ENCODE data around the gene CTTNBP2.

The CTTNBP2 gene

DNA sequence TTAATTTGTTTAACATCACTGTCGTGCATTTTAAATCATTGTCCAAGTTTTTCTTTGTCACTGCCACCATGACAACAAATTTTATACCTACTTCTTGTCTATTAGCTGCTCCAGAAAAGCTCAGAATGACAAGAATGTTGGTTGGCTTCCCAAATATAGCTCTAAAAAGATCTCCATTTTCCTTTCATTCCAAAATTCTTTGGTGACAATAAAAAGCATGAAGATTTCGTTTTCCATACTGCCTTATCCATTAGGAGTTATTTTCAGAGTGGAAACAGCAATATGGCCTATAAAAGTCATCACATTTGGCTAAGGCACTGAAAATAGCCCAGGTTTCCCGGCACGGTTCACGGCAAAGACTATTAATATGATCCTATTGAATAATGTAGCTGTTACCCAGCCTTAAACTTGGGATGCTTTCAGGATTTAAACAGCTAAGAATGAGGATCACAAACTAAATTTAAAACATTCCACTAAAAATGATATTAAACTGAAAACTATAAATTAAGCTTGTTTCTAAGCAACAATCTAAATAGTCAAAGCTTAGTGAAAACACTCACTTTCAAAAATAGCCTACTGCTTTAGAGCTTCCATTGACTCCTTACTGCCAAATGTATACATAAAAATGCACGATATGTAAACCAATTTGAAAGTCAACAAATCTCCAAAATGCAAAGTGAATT, 2.7 kb downstream of the CTTNBP2 start:
- DNase-seq = no peak

DNA sequence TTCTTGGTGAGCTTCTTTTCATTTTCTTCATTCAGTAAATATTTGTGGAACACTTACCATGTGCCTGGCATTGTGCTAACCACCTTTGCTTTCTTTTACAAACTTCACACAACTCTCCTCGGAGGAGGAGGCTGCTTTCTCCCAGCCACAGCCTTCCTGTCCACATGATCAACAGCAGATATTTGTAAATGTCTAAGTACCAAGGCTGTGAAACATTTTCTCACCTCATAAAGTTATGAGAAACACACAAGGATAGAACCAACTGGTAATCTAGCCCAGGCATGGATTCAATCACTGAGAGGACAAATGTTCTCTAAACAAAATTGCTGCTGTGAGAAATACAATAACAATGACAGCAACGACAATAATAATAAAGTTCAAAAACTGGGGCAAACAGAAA, 3.9 kb downstream of the CTTNBP2 start:
- DNase-seq = no peak

DNA sequence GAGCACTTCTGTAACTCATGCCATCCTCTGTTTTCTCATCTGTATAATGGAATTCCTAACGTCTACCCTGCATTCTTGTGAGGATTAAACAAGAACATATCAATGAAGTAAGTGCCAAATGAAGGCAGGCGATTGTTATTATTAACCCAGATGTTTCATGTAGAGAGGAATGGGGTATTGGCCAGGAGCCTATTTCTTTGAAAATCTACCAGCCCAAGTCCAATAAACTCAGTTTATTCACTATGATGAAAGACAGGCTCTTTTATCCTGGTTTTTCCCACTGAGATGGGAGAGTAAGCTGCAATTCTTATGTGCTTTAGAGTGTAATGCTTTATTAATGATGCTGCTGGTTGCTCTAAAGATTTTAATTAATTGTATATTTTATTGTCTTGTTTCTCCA, 9.6 kb downstream of the CTTNBP2 start:
- DNase-seq = no peak

DNA sequence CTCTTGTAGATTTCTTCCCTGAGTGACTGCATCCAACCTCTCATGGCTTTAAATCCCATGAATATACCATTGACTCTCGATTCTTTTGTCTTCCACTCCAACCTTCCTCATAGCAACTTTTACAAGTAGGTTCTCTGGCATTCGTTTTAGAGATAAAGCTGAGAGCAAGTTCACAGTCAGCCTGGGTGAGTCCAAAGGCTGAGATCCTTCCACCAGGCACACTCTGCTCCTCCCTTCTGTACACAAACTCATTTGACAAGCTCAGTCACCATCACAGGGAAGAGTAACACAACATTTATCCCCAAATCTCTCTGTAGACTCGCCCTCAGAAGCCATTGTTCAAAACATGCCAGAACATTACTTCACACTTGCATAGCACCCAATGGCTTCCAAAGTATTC, 10.9 kb downstream of the CTTNBP2 start:
- no peak for DNase-seq

DNA sequence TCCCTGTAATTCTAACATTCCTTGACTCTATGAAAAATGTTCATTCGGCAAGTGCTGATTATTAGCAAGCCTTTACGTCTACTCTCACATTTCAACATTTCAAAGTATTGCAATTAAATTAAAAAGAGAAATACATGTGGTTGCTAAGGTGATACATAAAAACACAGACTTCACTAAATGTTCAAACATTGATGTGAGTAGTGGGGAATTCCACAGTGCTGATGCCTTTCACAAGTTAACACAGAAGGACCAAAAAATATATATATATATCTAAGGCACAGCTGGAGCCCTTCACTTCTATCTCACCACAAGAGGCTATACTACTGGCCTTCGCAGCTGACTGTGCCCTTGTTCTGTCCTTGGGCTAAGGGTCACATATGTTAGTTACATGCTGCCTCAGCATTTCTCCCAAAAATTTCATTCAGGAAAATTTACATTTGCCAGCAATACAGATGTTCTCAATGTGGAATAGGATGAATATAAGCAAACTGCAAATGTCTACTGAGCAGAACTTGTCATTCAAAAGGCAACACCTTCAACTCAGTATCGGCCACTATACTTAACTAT, 13.9 kb downstream of the CTTNBP2 start:
- no peak for DNase-seq

- no peak for DNase-seq
Observed at GRCh38 chr7:117858712-117859111, 14.5 kb downstream of the CTTNBP2 start.

GRCh38 chr7:117857718-117858117, 15.5 kb downstream of the CTTNBP2 start:
- DNase-seq = no peak

- DNase-seq = no peak
Observed at GRCh38 chr7:117856196-117856595, 17.0 kb downstream of the CTTNBP2 start.

- DNase-seq = no peak
Observed at GRCh38 chr7:117854186-117854585, 19.1 kb downstream of the CTTNBP2 start.

DNA sequence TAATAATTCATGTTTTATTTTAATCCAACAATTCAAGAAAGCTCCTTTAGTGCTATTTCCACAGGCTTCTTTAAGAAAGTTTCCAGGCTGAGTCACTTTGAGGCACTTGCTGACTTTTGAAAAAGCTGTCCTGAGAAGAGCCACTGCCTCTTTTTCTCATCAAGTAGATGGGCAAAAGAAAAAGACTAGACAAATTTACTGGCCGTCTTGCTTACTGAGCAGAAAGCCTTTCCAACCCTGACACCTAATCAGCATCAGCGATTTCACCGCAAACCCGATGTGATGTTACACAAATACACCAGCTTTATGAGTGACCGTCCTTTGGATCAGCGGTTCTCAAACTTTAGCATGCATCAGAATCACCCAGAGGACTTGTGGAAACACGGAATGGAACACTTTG, 24.3 kb downstream of the CTTNBP2 start:
- no peak for DNase-seq

DNA sequence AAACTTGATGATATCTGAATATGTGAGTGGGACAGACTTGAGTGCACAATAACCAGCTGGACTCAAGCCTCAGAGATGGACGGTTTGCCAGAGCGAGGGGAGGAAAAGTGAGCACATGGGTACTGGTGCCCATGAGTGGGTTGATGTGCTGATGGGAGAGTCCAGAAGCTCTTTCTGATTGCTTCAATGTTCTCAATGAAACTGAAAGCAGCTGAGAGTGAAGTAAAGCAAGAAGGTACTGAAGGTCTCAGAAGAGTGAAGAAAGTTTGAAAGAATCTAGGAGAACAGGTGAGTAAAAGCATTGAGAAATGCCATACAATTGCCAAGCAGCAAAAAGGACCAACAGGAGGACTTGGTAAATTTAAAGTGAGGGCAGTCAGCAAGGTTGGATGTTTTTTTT, 28.6 kb downstream of the CTTNBP2 start:
- no peak for DNase-seq

DNA sequence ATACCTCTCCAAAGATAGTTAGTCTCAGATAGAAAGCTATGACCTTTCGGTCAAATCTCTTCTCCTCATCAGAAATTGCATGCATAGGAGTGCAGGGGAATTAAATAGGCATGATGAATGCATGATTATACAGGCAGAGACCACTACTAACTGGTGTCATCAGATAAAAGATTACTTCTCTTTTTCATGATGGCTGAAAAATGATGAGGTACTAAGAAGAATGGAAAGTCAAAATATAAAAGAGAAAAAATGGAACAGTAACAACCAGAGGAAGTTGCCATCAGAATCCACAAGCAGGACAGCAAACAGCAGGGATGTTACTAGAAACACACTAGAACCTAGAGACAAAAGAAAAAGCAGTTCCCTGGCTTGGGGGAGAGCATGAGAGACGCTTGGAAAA, 31.6 kb downstream of the CTTNBP2 start:
- DNase-seq = no peak

- DNase-seq = no peak
Observed at GRCh38 chr7:117841011-117841410, 32.2 kb downstream of the CTTNBP2 start.

DNA sequence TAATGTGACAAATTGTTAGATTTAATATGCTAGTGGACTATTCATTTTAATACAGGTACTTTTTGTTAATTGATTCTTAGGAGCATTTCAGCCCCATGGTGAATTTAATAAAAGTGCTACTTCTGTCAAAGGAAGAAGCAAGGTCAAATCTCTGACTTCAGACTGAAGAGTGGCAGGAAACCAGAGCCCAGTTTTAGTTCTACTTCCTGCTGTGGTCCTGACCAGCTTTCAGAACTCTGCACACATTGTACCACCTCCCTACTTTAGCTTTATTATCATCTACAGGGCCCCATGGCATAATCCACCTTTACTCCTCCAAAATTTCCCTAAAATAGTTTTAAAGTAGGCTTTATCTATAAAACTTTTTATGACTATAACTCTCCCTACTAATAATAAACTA, 33.7 kb downstream of the CTTNBP2 start:
- DNase-seq = no peak

DNA sequence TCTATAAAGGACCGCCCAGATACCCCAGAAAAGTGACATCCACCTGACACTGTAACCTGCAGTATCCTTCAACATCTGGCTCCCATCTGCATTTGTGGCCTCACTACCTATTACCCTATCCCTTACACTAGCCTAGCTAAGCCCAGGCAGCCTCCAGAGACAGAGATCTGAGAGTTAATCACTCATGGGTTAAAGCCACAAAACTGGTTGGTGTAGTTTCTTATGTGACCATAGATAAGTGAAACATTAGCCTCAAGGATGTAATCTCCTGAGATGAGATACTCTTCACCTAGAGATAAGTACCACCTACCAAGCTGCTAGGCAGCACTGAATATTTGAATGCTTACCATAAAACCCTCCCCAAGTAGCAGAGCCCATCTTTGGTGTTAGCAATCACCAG, 35.4 kb downstream of the CTTNBP2 start:
- DNase-seq = no peak

GRCh38 chr7:117835016-117835664, 38.1 kb downstream of the CTTNBP2 start:
- no peak for DNase-seq

- no peak for DNase-seq
Observed at GRCh38 chr7:117830422-117830954, 42.8 kb downstream of the CTTNBP2 start.

DNA sequence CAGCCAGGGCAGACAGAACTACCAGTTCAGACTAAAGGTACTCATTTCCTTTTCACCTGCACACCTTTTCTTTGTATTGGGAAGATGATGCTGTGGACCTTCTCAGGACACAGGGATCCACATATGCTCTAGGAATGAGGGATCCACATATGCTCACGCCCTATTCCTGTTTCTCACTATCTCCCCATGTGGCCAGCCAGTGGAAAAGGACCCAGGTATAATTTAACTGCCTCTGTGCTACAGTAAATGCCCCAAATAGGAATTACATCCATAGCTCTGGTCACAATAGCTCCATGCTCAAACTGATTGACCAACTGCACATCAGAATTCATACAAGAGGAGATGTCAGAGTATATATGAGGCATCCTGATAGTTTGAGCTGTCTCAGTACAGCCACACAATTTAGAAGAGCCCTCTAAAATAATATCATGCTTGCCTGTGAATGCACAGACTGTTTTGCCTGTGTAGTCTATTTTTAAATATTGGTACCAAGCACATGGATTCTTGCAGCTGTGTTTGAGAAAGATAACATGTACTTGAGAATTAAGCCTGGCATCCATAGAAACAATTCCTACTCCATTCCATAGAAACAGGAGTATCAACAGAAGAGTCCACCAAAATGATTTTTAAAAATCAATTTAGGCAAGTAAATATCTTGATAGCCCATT, 43.7 kb downstream of the CTTNBP2 start:
- no peak for DNase-seq

- DNase-seq = no peak
Observed at GRCh38 chr7:117828825-117829224, 44.4 kb downstream of the CTTNBP2 start.

DNA sequence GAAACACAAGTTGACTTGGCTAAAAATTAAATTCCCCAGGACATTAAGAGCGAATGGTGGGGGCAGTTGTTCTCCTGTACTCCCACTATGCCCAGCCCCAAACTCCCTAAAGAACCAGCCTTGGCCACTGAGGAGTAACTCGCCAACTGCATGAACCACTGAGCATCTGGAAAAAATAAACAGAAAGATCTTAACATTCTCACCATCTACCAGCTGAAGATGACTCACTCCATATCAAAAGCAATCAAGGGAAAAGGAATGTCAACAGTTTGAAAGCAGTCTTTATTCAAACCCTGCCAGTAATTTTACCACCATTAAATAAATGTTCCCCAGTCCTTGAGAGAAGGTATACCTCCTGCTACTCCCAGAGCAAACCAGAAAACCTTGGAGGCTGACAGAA, 45.4 kb downstream of the CTTNBP2 start:
- no peak for DNase-seq

DNA sequence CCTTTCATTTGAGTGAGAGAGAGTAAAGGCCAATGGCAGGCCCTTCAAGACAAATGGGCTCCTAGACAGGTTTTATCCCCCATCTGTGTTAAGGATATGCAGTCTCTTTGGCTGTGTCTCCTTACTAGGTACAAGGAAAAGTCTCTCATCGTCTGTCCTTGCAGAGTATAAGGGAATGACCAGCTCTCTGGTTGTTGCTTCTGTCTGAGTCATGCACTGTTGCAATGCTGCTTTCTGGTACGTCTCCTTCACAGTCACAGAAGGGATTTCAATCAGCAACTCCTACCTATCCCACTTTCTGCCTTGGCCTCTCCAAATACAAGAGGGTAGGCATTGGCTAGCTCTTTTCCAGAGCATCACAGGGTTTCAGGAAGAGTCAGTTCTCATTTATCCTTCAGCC, 48.1 kb downstream of the CTTNBP2 start:
- DNase-seq = no peak

- no peak for DNase-seq
Observed at GRCh38 chr7:117824592-117824991, 48.6 kb downstream of the CTTNBP2 start.

- DNase-seq = no peak
Observed at GRCh38 chr7:117819558-117819957, 53.7 kb downstream of the CTTNBP2 start.

- no peak for DNase-seq
Observed at GRCh38 chr7:117818232-117818631, 55.0 kb downstream of the CTTNBP2 start.

Measured in NCI-H1694 treated with DMSO at 0.1 percent for 48 hours (cell line).